ENCODE measurements around the gene MUC5B. TPM values are rescaled to one million over a fixed set of nuclear protein-coding genes. Genes with fewer than 3 reads are reported as not detected.
"Not testable (repeated sequence)": the region's sequence is repeated elsewhere in the genome, so short reads cannot be mapped to it uniquely, and the experiment has no call there.

The MUC5B gene
- total RNA-seq, 1 donor from 2014 or later = not detected

- no peak for DNase-seq (ENCODE audit: extremely low read depth, low read depth, low spot score)
Observed at GRCh38 chr11:1231396-1232020, 8.6 kb downstream of the MUC5B start.

GRCh38 chr11:1232021-1232882 lies 9.4 kb downstream of the MUC5B start:
- DNase-seq (ENCODE audit: extremely low read depth, low read depth, low spot score) = no peak

- DNase-seq (ENCODE audit: extremely low read depth, low read depth, low spot score) = no peak
Observed at GRCh38 chr11:1232883-1233321, 10.0 kb downstream of the MUC5B start.

- no peak for DNase-seq (ENCODE audit: extremely low read depth, low read depth, low spot score)
Observed at GRCh38 chr11:1233351-1234053, 10.6 kb downstream of the MUC5B start.

- DNase-seq (ENCODE audit: extremely low read depth, low read depth, low spot score) = no peak
Observed at GRCh38 chr11:1234054-1234720, 11.3 kb downstream of the MUC5B start.

- no peak for DNase-seq (ENCODE audit: extremely low read depth, low read depth, low spot score)
Observed at GRCh38 chr11:1234771-1235305, 12.0 kb downstream of the MUC5B start.

GRCh38 chr11:1235306-1235900 lies 12.5 kb downstream of the MUC5B start:
- DNase-seq (ENCODE audit: extremely low read depth, low read depth, low spot score) = no peak

GRCh38 chr11:1235901-1236315 lies 13.0 kb downstream of the MUC5B start:
- no peak for DNase-seq (ENCODE audit: extremely low read depth, low read depth, low spot score)

- no peak for DNase-seq (ENCODE audit: extremely low read depth, low read depth, low spot score)
Observed at GRCh38 chr11:1236316-1237127, 13.7 kb downstream of the MUC5B start.

GRCh38 chr11:1237128-1237580 lies 14.3 kb downstream of the MUC5B start:
- DNase-seq (ENCODE audit: extremely low read depth, low read depth, low spot score) = no peak

- no peak for DNase-seq (ENCODE audit: extremely low read depth, low read depth, low spot score)
Observed at GRCh38 chr11:1237851-1238250, 15.0 kb downstream of the MUC5B start.

- DNase-seq (ENCODE audit: extremely low read depth, low read depth, low spot score) = no peak
Observed at GRCh38 chr11:1238767-1239595, 16.1 kb downstream of the MUC5B start.

- no peak for DNase-seq (ENCODE audit: extremely low read depth, low read depth, low spot score)
Observed at GRCh38 chr11:1239596-1240205, 16.8 kb downstream of the MUC5B start.

- no peak for DNase-seq (ENCODE audit: extremely low read depth, low read depth, low spot score)
Observed at GRCh38 chr11:1240771-1241170, 17.9 kb downstream of the MUC5B start.

GRCh38 chr11:1241706-1242105 lies 18.8 kb downstream of the MUC5B start:
- DNase-seq (ENCODE audit: extremely low read depth, low read depth, low spot score) = no peak

GRCh38 chr11:1242289-1242688 lies 19.4 kb downstream of the MUC5B start:
- no peak for DNase-seq (ENCODE audit: extremely low read depth, low read depth, low spot score)

- not testable (repeated sequence) for DNase-seq (ENCODE audit: extremely low read depth, low read depth, low spot score)
Observed at GRCh38 chr11:1242751-1243150, 19.9 kb downstream of the MUC5B start.

- DNase-seq (ENCODE audit: extremely low read depth, low read depth, low spot score) = not testable (repeated sequence)
Observed at GRCh38 chr11:1243521-1243920, 20.7 kb downstream of the MUC5B start.
